ENCODE measurements around the gene SUN5.

SUN5 gene

GRCh38 chr20:33026779-33027759 lies 22.8 kb upstream of the SUN5 start:
- no peak for DNase-seq

- DNase-seq, result no peak
Observed at GRCh38 chr20:33026072-33026778, 22.0 kb upstream of the SUN5 start.

GRCh38 chr20:33025318-33025876 lies 21.2 kb upstream of the SUN5 start:
- DNase-seq, result no peak

GRCh38 chr20:33024609-33025317 lies 20.5 kb upstream of the SUN5 start:
- no peak for DNase-seq

- DNase-seq, result no peak
Observed at GRCh38 chr20:33024243-33024560, 20.0 kb upstream of the SUN5 start.

- no peak for DNase-seq
Observed at GRCh38 chr20:33023439-33024242, 19.4 kb upstream of the SUN5 start.

GRCh38 chr20:33022694-33023438 lies 18.6 kb upstream of the SUN5 start:
- DNase-seq, result no peak

- no peak for DNase-seq
Observed at GRCh38 chr20:33022289-33022688, 18.1 kb upstream of the SUN5 start.

GRCh38 chr20:33021879-33022278 lies 17.6 kb upstream of the SUN5 start:
- DNase-seq, result no peak

- no peak for DNase-seq
Observed at GRCh38 chr20:33020278-33021161, 16.3 kb upstream of the SUN5 start.

- no peak for DNase-seq
Observed at GRCh38 chr20:33019465-33020277, 15.4 kb upstream of the SUN5 start.

- DNase-seq, result no peak
Observed at GRCh38 chr20:33018169-33018931, 14.1 kb upstream of the SUN5 start.

- no peak for DNase-seq
Observed at GRCh38 chr20:33017542-33017941, 13.3 kb upstream of the SUN5 start.

- no peak for DNase-seq
Observed at GRCh38 chr20:33016581-33017109, 12.4 kb upstream of the SUN5 start.

GRCh38 chr20:33015700-33016580 lies 11.7 kb upstream of the SUN5 start:
- no peak for DNase-seq

GRCh38 chr20:33015114-33015484 lies 10.9 kb upstream of the SUN5 start:
- no peak for DNase-seq

- no peak for DNase-seq
Observed at GRCh38 chr20:33014336-33015113, 10.3 kb upstream of the SUN5 start.

Measured in T-helper 1 cell (primary cell).